ENCODE data around the gene IFI30. TPM values are rescaled to one million over a fixed set of nuclear protein-coding genes. Genes with fewer than 3 reads are reported as not detected.

Gene IFI30
- total and polyA plus RNA-seq, 2 donors (not counting 3 experiments of a cell fraction or from before 2014, with no cell fraction given): 1.1 to 1.6 TPM

DNA sequence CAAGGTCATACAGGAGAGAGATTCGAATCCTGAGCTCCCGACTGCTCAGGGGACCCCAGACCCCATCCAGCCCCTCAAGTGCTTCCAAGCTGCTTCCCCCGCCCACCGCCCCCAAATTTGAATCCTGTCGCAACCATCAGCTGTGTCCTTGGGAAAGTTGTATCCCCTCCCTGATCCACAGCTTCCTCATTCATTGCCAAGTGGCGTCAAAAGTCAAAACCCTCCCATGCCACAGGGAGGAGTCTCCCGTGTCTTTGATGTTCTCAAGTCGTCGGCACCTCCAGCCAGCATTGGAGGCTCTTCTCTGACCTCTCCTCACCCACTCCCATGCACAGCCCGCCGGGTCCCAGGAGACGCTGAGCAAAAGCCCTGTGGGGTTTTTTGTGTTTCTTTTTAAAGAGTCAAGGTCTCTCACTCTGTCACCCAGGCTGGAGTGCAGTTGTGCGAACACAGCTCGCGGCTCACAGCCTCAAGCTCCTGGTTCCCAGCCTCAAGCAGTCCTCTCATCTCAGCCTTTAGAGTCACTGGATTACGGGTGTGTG, 2.8 kb upstream of the IFI30 start:
- no peaks in the 10 kb centered on the region for H4K20me1 ChIP-seq (replicated peaks; ENCODE audit: control insufficient read depth, extremely low read depth, insufficient read depth, low read length)
- ChIA-PET CTCF (interaction anchor here (0.6 to 2.0 kb wide), 4 partner anchors 10 to 210 kb away, joined by 4 to 28 read pairs (median 11); no protein-coding TSS in a partner anchor), POLR2A (no interaction called here)
- TF ChIP-seq, protein P1, sequence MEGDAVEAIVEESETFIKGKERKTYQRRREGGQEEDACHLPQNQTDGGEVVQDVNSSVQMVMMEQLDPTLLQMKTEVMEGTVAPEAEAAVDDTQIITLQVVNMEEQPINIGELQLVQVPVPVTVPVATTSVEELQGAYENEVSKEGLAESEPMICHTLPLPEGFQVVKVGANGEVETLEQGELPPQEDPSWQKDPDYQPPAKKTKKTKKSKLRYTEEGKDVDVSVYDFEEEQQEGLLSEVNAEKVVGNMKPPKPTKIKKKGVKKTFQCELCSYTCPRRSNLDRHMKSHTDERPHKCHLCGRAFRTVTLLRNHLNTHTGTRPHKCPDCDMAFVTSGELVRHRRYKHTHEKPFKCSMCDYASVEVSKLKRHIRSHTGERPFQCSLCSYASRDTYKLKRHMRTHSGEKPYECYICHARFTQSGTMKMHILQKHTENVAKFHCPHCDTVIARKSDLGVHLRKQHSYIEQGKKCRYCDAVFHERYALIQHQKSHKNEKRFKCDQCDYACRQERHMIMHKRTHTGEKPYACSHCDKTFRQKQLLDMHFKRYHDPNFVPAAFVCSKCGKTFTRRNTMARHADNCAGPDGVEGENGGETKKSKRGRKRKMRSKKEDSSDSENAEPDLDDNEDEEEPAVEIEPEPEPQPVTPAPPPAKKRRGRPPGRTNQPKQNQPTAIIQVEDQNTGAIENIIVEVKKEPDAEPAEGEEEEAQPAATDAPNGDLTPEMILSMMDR (IDR thresholded peaks at IDR 0.05; ENCODE audit: extremely low read depth in 1 of 2, insufficient read depth in 1 of 2, low read depth in 1 of 2, low read length in 2 of 2): no peak
- no peak for TF ChIP-seq JUN (IDR thresholded peaks at IDR 0.05; ENCODE audit: borderline replicate concordance, insufficient read depth, insufficient read length, low read depth)
- no peak for TF ChIP-seq FOS (IDR thresholded peaks at IDR 0.05; ENCODE audit: borderline replicate concordance, insufficient read depth, low read length)
- no peak for TF ChIP-seq GATA2 (IDR thresholded peaks at IDR 0.05; ENCODE audit: insufficient read depth, insufficient read length, low read depth, low read length)
- no peak for TF ChIP-seq POLR2AphosphoS5 (IDR thresholded peaks at IDR 0.05; ENCODE audit: insufficient read depth, low read depth, low read length)
- no peak for TF ChIP-seq MYC (IDR thresholded peaks at IDR 0.05; ENCODE audit: low read depth, low read length)
- TF ChIP-seq EZH2 (IDR thresholded peaks at IDR 0.05; ENCODE audit: borderline replicate concordance, low read depth, low read length, severe bottlenecking): no peak
- no peak for TF ChIP-seq MAX (IDR thresholded peaks at IDR 0.05; ENCODE audit: insufficient read depth, insufficient read length)
- TF ChIP-seq POLR2A (IDR thresholded peaks at IDR 0.05; ENCODE audit: low read depth, low read length): no peak
- H3K4me1 ChIP-seq (ENCODE audit: control insufficient read depth, extremely low read depth, insufficient read depth, low read length): peaks cover 3% of the 10 kb centered on the region
- no peak overlapping the region for H2AFZ ChIP-seq (ENCODE audit: low read depth, low read length)
- peaks cover 0 to 2% of the 10 kb centered on the region in 2 experiments for H3K27me3 ChIP-seq (ENCODE audit: control insufficient read depth in 2 of 2, insufficient read depth in 2 of 2, low read length in 2 of 2)
- H3K9me1 ChIP-seq (replicated peaks; ENCODE audit: control insufficient read depth, extremely low read depth, insufficient read depth, low read length): no peaks in the 10 kb centered on the region
- no peak overlapping the region for H3K4me2 ChIP-seq (ENCODE audit: insufficient read depth, low read length)
- H3K9ac ChIP-seq (replicated peaks; ENCODE audit: extremely low read depth, insufficient read depth, low read length): no peak overlapping the region
- FAIRE-seq (no peak), DNase-seq (ENCODE audit: low read depth, low spot score) (no peak)
- no peak overlapping the region for H3K4me3 ChIP-seq (replicated peaks in 1 of 3; ENCODE audit: insufficient read depth in 1 of 3, low read depth in 1 of 3, low read length in 3 of 3)
- H3K36me3 ChIP-seq (ENCODE audit: control insufficient read depth in 2 of 2, extremely low read depth in 1 of 2, insufficient read depth in 2 of 2, low read length in 2 of 2): peaks cover 8 to 20% of the 10 kb centered on the region in 2 experiments
- BruUV-seq (replicated peaks): no TSS peak
- no peaks in the 10 kb centered on the region for H3K9me3 ChIP-seq (replicated peaks; ENCODE audit: control insufficient read depth, insufficient read depth, low read length)
- no peak overlapping the region for H3K27ac ChIP-seq (ENCODE audit: insufficient read depth, low read depth, low read length)
- no peaks in the 10 kb centered on the region for H3K79me2 ChIP-seq (ENCODE audit: control insufficient read depth, insufficient read depth, low read length)
- dilution Hi-C loops (cut with MboI; ENCODE audit: extremely low pct_ligation_motif_present, low sequenced_read_pairs) (no loop called here), intact Hi-C loops (cut with micrococcal nuclease) (no loop called here)

All from endothelial cell of umbilical vein (primary cell).